KOPT-K1 (cell line): Measurements from ENCODE around the gene KLHL26.

Source experiments
- H3K27ac ChIP-seq: fragments of 200-600 bp; sonication (generic); 2 replicates; pipeline ENCODE4 v1.5.1; 2016; ENCODE audit warnings: antibody characterized with exemption, mild to moderate bottlenecking, low read depth, low read length; ENCODE audit not compliant: poor library complexity, severe bottlenecking
- H3K36me3 ChIP-seq: fragments of 200-600 bp; sonication (generic); 2 replicates; pipeline ENCODE4 v1.5.1; 2017; ENCODE audit warnings: antibody characterized with exemption, mild to moderate bottlenecking, low read length, moderate library complexity; ENCODE audit not compliant: insufficient read depth
- H3K9me3 ChIP-seq: fragments of 200-600 bp; sonication (generic); 2 replicates; pipeline ENCODE4 v1.5.1; 2017; ENCODE audit warnings: antibody characterized with exemption, low read length, mild to moderate bottlenecking; ENCODE audit not compliant: insufficient read depth, poor library complexity, severe bottlenecking

KLHL26 gene

DNA sequence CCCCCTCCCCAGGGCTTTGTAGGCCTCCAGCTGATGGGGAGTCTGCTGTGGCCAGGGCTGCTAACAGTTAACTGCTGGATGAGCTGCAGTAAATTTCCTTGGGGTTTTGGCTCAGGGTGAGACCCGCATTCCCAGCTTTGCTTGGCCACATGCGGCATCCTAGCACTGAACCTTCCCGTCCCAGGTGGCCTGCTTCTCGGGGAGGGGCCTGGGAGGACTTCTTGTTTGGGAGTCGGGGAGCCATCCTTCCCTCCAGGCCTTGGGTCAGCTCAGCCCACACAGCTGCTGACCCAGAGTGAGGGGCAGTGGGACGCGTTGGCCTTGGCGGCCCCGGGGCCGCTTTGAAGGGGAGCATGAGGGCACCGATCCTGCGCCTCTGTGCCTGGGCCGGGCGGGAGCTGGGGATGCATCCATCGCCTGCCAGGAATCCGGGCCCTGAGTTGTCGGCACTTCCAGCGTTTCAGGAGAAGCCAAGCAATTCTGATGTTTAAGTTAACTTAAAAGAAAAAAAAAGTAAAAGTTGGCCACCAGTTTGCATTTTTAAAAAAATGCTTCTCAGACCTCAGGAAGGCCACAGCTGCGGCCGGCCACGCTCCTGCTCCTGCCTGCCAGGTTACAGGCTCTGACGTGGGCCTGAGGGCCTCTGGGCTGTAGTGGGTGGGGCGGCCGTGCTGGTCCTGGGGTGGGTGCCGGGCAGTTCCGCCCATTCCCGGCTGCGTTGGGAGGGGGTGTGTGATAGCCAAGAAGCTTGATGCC is 74.3 kb downstream of the KLHL26 start:
- Histone ChIP-seq H3K36me3 (no peaks in the 10 kb centered on the region), H3K27ac (no peak overlapping the region), H3K9me3 (no peaks in the 10 kb centered on the region)

DNA sequence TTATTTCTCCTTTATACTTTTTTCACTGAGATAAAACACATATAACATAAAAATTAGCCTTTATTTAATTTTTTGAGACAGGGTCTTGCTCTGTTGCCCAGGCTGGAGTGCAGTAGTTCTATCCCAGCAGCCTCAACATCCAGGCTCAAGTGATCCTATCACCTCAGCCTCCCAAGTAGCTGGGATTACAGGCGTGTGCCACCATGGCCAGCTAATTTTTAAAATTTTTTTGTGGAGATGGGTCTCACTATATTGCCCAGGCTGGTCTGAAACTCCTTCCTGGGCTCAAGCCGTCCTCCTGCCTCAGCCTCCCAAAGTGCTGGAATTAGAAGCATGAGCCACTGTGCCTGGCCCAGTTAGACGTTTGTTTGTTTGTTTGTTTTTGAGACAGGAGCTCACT is 75.1 kb downstream of the KLHL26 start:
- H3K27ac ChIP-seq = no peak overlapping the region
- no peaks in the 10 kb centered on the region for H3K9me3 ChIP-seq
- no peaks in the 10 kb centered on the region for H3K36me3 ChIP-seq

DNA sequence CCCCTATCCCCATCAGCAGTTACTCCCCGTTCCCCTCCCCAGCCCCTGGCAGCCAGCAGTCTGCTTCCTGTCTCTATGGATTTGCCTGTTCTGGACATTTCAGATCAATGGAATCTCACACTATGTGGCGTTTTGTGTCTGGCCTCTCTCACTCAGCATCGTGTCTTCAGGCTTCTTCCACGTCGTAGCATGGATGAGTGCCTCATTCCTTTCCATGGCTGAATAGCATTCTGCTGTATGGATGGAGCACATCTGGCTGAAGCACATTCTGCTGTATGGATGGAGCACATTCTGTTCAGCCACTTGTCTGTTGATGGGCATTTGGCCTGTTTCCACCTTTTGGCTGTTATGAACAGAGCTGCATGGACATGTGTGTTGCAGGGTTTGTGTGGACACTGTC is 76.2 kb downstream of the KLHL26 start:
- no peak overlapping the region for H3K27ac ChIP-seq
- H3K36me3 ChIP-seq = no peaks in the 10 kb centered on the region

DNA sequence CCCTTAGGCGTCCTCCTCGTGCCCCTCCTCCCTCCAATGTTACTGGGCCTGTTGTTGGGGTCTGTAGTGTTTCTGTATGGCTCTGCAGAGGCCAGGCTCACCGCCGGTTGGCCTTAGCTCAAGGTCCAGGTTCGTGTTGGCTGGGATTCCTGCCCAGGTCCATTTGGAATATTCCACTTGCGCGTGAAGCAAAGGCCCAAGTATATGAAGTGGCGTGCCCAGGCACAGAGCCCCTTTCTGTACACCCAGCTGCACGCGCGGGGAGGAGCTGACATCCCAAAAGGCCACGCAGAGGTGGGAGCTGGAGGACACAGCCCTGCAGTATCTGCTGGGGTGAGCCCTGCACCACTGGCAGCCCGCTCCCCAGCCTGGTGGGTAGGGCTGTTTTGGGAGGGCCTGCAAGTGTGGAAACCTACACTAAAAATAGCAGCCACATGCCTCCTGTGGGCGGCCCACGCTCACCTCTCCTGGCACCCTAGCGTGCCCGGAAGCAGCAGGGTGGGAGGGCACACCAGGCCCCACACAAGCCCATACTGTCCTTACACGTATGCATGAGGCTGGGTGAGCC is 76.8 kb downstream of the KLHL26 start:
- Histone ChIP-seq H3K9me3 (no peaks in the 10 kb centered on the region), H3K27ac (no peak overlapping the region), H3K36me3 (no peaks in the 10 kb centered on the region)

More for the DNA sequence above, 76.2 kb downstream of the KLHL26 start:
- H3K9me3 ChIP-seq = no peaks in the 10 kb centered on the region

DNA sequence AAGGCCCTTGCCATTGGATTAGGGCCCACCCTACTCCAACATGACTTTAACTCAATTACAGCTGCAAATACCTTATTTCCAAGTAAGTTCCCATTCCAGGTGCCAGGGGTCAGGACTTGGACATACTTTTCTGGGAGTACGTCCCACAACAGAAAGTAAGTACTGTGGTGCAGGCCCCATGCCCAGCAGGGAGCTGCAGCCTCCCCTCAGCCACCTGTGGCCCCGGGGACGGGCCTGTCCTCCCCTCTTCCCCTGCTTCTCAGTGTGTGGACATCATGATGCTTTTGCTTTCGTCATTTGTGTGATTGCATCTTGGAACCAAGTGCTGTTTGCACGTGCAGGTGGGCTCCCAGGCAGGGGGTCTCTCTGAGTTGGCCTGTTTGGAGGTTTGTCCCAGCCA is 78.6 kb downstream of the KLHL26 start:
- Histone ChIP-seq H3K36me3 (no peaks in the 10 kb centered on the region), H3K27ac (no peak overlapping the region), H3K9me3 (no peaks in the 10 kb centered on the region)

DNA sequence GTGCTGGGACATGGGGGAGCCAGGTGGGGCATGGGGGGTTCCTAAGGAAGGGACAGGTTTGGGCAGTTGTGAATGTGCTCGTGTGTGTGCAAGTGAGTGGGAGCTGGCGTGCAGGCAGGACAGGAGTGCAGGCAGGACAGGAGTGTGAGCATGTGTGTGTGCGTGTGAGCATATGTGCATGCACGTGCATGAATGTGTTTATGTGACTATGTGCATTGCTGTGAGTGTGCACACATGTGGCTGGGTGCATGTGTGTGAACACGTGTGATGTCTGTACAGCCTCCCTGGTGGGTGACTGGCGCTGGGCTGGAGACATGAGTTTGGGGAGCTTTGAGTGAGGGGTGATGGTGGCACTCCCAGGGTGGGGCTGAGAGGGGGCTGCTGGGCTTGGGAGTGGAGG is 80.0 kb downstream of the KLHL26 start:
- Histone ChIP-seq H3K27ac (no peak overlapping the region), H3K36me3 (no peaks in the 10 kb centered on the region), H3K9me3 (no peaks in the 10 kb centered on the region)

DNA sequence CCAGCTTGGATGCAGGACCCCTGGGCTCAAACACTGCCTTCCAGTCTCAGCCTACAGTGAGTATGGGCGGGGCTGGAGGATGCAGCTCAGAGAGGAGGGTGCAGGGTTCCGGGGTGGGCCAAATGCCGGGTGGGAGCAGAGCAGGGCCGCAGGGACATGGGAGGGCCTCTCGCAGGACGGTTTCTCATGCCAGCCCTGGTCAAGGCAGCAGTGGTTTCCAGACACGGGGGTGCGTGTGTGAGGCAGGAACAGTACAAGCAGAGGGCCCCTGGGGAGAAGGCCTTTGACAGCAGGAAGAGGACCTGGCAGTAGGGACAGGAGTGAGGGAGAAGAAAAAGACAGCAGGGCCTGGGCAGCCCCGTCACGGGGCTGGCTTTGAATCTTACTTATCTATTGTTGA is 80.8 kb downstream of the KLHL26 start:
- no peaks in the 10 kb centered on the region for H3K36me3 ChIP-seq
- no peak overlapping the region for H3K27ac ChIP-seq
- H3K9me3 ChIP-seq = no peaks in the 10 kb centered on the region

DNA sequence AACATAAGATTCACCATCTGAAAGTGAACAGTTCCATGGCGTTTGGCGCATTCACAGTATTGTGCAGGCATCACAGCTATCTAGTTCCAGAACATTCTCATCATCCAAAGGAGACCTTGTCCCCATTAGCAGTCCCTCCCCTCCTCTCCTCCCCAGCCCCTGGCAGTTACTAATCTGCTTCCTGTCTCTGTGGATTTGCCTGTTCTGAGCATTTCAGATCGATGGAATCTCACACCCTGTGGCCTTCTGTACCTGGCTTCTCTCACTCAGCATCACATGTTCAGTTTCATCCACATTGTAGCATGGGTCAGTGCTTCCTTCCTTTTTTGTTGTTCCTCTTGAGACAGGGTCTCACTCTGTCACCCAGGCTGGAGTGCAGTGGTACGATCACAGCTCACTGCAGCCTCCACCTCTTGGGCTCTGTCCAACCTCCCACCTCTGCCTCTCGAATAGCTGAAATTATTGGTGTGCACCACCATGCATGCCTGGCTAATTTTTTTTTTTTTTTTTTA is 81.2 kb downstream of the KLHL26 start:
- H3K36me3 ChIP-seq = no peaks in the 10 kb centered on the region
- H3K27ac ChIP-seq = no peak overlapping the region
- no peaks in the 10 kb centered on the region for H3K9me3 ChIP-seq

DNA sequence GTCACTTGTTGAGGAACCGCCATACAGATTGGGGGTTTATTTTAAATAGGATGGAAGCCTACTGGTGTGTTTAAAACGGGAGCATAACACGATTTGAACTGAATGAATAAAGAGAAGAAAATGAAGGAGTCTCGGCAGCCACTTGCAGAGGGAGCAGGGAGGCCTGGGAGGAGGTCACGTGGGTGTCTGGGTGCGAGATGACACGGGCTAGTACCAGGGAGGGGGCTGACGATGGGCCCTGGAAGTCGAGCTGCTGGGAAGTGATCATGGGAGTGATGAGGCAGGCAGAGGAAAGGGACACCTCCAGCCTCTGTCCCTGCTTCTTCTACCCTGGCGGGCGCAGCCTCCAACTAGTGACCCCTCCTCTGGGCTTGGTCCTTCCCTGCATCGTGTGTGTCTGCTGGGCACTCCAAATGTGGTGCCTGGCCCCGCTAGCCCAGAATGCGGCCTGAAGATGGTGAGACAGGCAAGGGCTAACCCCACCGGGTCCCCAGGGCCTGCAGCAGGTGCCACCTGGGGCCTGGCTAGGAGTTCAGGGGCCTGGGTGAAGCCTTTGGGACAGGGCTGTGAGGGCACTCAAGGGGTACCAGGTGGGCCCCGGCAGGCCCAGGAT is 82.1 kb downstream of the KLHL26 start:
- no peak overlapping the region for H3K27ac ChIP-seq
- H3K36me3 ChIP-seq = no peaks in the 10 kb centered on the region
- no peaks in the 10 kb centered on the region for H3K9me3 ChIP-seq

DNA sequence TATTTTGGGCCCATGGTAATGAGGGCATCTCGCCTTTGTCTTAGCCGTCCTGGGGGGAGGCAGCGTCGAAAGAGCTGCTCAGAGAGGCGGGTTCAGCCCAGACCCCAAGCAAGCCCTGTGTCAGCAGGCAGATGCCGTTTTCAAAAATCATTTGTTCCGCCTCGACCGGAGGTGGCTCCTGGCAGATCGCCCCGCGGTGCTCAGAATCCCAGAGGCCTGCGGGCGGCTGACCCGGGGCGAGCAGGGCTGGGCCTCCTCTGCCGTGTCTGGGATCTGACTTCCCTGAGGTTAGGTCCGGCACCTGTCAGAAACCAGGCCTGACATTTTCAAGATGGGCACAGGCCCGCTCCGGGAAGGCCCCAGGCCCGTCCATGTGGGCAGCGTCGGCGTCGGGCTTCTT is 82.7 kb downstream of the KLHL26 start:
- Histone ChIP-seq H3K27ac (no peak overlapping the region), H3K9me3 (no peaks in the 10 kb centered on the region), H3K36me3 (no peaks in the 10 kb centered on the region)
